ENCODE data around the gene USP7. TPM values are rescaled to one million over a fixed set of nuclear protein-coding genes. Genes with fewer than 3 reads are reported as not detected.

Gene USP7
- total and polyA plus RNA-seq, 10 of the 15 experiments (the other 5 are each of a cell fraction or from before 2014, with no cell fraction given), result 16.2 to 133 (median 60.5) TPM

GRCh38 chr16:9003322-9003721 lies 39.6 kb upstream of the USP7 start (continued):
- TF ChIP-seq ELK1 (IDR thresholded peaks at IDR 0.05; ENCODE audit: low read depth, low read length) (no peak), MEF2A (IDR thresholded peaks at IDR 0.05; ENCODE audit: insufficient read depth, low read depth, low read length) (no peak), ZBTB11 (CRISPR knock-in tag; IDR thresholded peaks at IDR 0.05) (no peak), SUPT20H (IDR thresholded peaks at IDR 0.05; ENCODE audit: borderline replicate concordance, control insufficient read depth, low read depth, low read length) (no peak)

GRCh38 chr16:9002042-9002441 lies 38.3 kb upstream of the USP7 start:
- Histone ChIP-seq H3K27me3 (replicated peaks in 1 of 2; ENCODE audit: control insufficient read depth in 2 of 2, insufficient read depth in 2 of 2, low read length in 1 of 2) (no peaks in the 10 kb centered on the region), H3K27ac (ENCODE audit: control insufficient read depth, insufficient read depth) (no peak overlapping the region), H4K20me1 (ENCODE audit: control insufficient read depth, insufficient read depth) (no peaks in the 10 kb centered on the region), H3K4me3 (no peak overlapping the region), H3K4me2 (ENCODE audit: control insufficient read depth, insufficient read depth) (no peak overlapping the region), H3K4me1 (ENCODE audit: control insufficient read depth, insufficient read depth, low read length) (no peaks in the 10 kb centered on the region), H3K79me2 (ENCODE audit: control insufficient read depth, insufficient read depth, low read length) (no peaks in the 10 kb centered on the region), H3K9me3 (replicated peaks; ENCODE audit: control insufficient read depth, insufficient read depth, low read length) (no peaks in the 10 kb centered on the region), H3K9ac (ENCODE audit: control insufficient read depth, insufficient read depth, low read length) (no peak overlapping the region), H3K36me3 (ENCODE audit: control insufficient read depth in 2 of 2, insufficient read depth in 2 of 2, low read length in 1 of 2) (no peaks in the 10 kb centered on the region), H2AFZ (ENCODE audit: control insufficient read depth, low read depth, low read length) (no peak overlapping the region)
- ATAC-seq (no peak), DNase-seq (ENCODE audit: low read depth, low spot score) (no peak), FAIRE-seq (no peak)
- RAD21 ChIA-PET (ENCODE audit: unreplicated experiment), result no interaction called here
- SMC1A ChIA-PET (ENCODE audit: uncharacterized antibody, unreplicated experiment), result no interaction called here
- 96% methylated on average over 2 of the region's 2 CpGs for WGBS (ENCODE audit: insufficient coverage, insufficient replicate concordance, low lambda C conversion rate, missing lambda C conversion rate)
- no TSS peak for BruUV-seq (replicated peaks)
- intact Hi-C loops (cut with micrococcal nuclease; ENCODE audit: unreplicated experiment), result no loop called here
- in situ Hi-C loops (cut with MboI), result no loop called here
- POLR2A ChIA-PET, result interaction anchor here (0.8 kb wide), 1 partner anchor 41 kb away, joined by 3 read pairs; no protein-coding TSS in a partner anchor
- CTCF ChIA-PET, result interaction anchor here (0.9 to 1.3 kb wide), 2 partner anchors 66 to 137 kb away, joined by 3 read pairs; no protein-coding TSS in a partner anchor
- TF ChIP-seq NFYA (IDR thresholded peaks at IDR 0.05; ENCODE audit: borderline replicate concordance, low read depth, low read length), result no peak
- TF ChIP-seq CREB1 (IDR thresholded peaks at IDR 0.05; ENCODE audit: low read depth), result no peak
- no peak for TF ChIP-seq USF2 (IDR thresholded peaks at IDR 0.05; ENCODE audit: borderline replicate concordance, low read depth, low read length)
- TF ChIP-seq SUZ12 (IDR thresholded peaks at IDR 0.05; ENCODE audit: unreplicated experiment), result no peak
- no peak for TF ChIP-seq ZSCAN29 (IDR thresholded peaks at IDR 0.05)
- no peak for TF ChIP-seq TARDBP (IDR thresholded peaks at IDR 0.05; ENCODE audit: borderline replicate concordance)
- no peak for TF ChIP-seq CEBPB (IDR thresholded peaks at IDR 0.05; ENCODE audit: borderline replicate concordance in 1 of 2, low read depth in 2 of 2, low read length in 2 of 2)
- no peak for TF ChIP-seq PAX8 (IDR thresholded peaks at IDR 0.05)
- no peak for TF ChIP-seq FOXK2 (IDR thresholded peaks at IDR 0.05)
- no peak for TF ChIP-seq SREBF2 (IDR thresholded peaks at IDR 0.05; ENCODE audit: low read length)
- TF ChIP-seq BCL3 (IDR thresholded peaks at IDR 0.05; ENCODE audit: borderline replicate concordance, insufficient read depth, low read depth, low read length, poor library complexity, severe bottlenecking), result no peak
- no peak for TF ChIP-seq HDAC6 (IDR thresholded peaks at IDR 0.05; ENCODE audit: unreplicated experiment)
- no peak for TF ChIP-seq TCF12 (IDR thresholded peaks at IDR 0.05; ENCODE audit: low read depth, low read length)

Data from GM12878 (cell line).